HG02970 (cell line): ENCODE data around the gene ATXN7L1.

Experiments
- ATAC-seq: cut with Tn5 transposase; IDR thresholded peaks from one replicate; pipeline ENCODE4 v1.9.1; 2021; ENCODE audit warnings: mild to moderate bottlenecking, moderate library complexity, moderate number of reproducible peaks; ENCODE audit not compliant: unreplicated experiment, low FRiP score

Gene ATXN7L1

GRCh38 chr7:105786520-105787470 lies 89.6 kb downstream of the ATXN7L1 start:
- ATAC-seq: no peak

DNA sequence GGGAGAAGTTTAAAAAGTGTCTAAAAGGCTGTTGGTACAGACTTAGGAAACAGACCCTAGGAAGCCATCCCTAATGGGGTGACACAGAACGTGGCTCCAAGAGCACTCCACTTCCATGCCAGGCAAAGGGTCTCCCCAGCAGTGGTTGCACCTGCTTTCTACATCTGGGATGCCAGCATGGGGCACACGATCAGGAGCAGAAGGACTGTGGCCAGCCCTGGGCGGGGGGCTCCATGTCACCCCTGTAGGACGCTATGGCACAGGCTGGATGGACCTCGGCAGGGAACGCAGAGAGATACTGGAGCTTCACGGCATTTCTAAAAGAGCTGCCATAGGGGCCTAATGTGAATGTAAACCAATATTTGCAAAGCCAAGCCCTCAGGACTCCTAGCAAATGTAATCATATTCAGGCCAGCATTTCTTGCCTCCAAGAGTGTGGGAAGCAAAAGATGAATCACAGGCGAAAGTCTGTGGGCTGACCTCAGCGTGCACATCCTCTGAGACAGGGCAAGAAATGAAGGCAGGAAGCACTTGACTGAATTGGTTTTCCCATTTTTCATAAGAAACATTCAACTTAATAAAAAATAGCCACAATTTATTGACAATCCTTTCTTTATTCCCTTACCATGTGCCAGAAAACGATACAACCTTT lies 93.9 kb downstream of the ATXN7L1 start:
- ATAC-seq: no peak

DNA sequence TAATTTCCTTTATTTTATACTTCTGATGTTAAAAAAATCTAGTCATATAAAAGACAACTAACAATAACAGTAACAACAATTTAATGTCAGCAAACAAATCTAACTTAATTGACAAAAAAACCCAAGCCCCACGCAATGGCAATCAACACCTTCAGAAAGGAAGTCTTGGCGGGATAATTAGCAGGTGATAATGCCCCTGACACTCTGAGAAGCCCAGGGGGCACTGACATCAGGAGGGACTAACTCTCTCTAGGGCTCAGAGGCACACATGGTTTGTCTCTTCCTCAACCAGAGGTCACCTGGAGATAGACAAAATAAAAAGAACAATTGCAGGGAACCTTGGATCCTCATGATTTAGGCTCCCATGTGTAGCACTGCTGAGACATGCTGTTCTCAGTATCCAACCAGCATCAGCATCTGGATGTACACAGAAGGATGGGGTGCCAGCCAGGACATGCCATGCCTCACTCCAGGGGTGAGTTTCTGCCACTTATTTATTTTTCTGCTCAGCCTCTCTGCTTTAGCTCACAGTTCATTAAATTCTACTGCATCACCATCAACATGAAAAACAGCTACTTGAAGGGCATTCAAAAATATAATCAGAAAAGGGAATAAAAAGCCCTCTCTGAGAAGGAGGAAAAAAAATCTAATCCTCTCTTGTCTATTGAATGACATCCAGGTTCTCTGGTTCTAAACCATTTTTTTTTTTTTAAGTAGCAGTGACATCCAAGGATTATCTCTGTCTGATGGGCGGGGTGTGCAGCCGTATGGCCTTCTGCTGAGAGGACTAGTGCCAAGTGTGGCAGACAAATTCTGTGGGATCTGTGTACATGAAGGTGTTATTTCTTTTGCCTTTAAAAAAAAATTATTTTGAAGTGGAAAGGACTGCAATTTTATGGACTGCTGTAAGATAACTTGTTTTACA lies 96.3 kb downstream of the ATXN7L1 start:
- no peak for ATAC-seq

GRCh38 chr7:105778956-105779355 lies 97.4 kb downstream of the ATXN7L1 start:
- ATAC-seq: no peak

- no peak for ATAC-seq
These were observed 99.2 kb downstream of the ATXN7L1 start for GRCh38 chr7:105776986-105777910.

DNA sequence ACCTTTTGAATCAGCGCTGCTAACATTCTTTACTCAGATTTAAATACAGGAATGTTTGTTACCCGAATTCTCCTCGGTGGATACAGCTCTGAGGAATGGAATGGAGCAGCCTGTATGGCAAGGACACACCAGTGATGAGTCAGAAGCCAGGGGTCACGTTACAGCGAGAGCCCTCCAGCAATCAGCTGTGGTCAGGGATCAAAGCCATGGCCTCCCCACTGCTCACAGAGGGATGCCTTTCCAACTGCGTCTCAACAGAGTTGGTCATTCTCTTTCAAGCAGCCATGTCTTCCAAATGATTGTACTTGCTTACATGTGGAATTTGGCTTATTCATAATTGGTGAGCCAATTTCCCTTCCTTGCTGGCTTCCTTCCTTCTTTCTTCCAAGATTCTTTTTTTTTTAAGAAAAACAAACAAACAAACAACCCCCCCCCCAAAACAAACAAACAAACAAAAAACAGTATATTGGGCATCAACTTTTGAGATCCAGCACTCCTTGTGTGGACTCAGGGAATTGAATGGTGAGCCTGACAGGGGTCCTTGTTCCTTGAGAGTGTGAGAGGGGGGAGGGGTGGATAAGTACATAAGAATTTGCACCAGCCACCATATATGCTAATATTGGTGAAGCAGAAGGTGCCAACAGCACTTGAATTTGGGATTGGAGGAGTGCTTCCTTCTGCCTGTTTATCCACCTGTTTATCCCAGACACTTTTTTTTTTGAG lies 100.2 kb downstream of the ATXN7L1 start:
- ATAC-seq: no peak

- ATAC-seq: no peak
These were observed 100.8 kb downstream of the ATXN7L1 start for GRCh38 chr7:105775580-105775979.

DNA sequence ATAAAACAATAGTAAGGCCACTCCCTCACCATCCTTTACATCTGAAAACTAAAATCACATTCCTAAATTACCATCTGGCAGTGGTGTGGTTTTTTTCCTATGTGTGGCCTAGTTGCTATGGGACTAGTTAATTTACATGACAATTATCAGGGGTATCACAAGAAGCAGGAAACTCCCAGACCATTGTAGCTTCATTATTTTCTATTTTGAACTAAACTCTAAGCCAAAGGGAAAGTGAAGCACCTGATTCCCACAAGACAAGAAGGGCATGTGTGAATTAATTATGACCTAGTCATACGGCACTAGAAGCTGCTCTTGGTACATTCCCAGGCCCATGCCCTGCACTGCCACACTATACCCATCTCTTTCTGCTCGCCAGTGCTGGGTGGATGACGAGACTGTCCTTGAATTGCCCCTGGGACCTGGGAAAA lies 103.4 kb downstream of the ATXN7L1 start:
- no peak for ATAC-seq

DNA sequence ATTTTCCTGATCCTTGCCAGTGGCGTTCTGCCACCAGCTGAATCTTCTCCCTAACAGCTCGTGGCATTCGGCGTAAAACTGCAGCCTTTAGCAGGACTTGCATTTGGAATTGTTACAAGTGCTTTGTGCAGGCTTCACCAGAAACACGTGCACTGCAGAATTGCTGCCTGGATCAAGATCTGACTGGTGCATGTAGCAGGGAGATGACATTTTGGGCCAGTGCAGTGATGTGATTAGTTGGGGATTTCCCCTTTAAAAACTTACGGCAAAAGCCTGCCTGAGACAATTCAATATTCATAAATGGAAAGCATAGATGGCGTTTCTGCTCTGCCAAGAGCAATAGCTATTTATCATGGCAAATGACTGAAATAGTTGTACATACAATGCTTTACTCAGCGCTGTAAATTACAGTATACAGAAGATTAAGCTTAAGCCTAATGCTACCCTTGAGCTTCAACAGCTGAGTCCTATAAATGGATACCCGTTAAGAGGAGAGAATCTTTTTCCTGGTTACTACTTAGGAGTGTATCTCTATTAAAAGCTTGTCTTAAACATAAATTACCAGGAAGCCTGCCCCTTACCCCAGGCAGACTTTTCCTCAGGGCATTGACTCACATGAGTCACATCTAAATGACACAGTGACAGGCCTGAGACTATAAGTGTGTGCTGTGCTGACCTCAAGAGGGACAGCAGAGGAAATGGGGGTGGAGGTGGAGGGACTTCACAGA lies 106.3 kb downstream of the ATXN7L1 start:
- no peak for ATAC-seq

DNA sequence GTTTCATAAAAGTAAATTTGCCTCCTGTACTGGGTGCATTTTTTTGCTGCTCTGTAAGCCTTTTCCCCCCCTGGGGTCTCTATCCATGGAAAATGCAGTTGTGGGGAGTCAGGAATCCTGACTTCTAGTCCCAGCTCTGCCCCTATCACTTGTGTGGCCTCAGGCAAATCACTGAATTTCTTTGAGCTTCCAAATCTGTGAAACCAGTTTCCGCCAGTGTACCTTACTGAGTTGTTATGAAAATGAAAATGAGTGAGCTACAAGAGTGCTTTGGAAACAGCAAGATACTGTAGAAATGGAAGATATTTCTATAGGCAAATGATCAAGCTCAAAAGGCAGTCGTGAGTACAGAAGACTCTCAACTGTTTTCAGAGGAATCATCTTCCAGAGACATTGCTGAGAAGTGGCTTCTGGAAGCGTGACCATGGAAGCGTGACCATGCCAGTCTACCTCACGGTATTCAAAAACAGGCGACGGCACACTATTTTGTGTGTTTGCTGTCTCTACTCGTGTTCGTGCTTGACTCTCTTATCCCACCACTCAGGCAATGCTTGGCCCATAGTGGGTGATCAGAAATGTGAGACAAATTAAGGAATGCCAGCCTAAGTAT lies 107.4 kb downstream of the ATXN7L1 start:
- ATAC-seq: no peak

GRCh38 chr7:105768117-105768516 lies 108.3 kb downstream of the ATXN7L1 start:
- ATAC-seq: no peak

DNA sequence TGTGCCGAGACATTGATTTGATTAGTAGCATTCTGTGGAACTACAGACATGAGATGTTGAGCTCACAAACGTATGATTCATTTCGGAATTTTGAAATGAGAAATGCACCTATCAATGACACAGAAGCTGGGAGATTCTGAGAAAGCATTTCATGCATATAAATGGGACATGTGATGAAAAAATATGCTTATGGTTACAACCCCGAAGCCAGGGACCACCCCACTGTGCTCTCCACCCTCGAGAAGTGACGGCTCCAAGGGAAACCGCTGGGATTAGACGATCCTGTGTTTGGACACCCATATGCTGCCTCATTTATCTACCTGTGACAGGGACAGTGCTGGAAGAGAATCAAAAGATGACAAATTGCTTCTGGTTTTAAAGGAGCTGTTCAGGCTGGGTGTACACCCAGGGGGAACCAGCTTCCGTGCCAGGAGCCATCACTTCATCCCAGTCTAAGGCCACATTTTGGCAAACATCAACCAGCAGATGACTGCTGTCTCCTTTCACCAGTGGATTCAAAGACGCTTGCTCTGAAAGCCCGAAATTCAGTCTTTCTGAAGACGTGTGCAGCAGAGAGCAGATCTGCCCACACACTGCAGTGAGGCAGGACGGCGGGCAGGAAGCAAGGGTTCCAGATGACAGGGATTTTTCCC lies 109.9 kb downstream of the ATXN7L1 start:
- ATAC-seq: no peak

DNA sequence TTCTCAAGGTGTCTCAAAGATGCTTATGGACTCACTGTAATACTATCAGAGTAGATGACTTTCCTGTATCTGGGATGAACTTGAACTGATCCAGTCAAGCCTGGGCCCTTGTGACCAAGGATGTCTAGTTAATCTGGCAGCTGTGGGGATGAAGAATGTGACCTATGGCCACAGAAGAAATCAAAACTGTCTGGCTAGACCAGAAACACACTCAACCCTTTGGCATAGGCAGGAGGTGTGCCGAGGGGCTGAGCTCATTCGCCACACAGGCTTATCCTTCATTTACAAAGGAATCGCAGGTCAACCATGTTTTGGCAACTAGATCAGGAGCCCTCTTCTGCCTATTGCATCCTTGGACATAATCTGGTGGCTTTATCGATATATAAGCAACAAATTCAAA lies 110.6 kb downstream of the ATXN7L1 start:
- no peak for ATAC-seq

DNA sequence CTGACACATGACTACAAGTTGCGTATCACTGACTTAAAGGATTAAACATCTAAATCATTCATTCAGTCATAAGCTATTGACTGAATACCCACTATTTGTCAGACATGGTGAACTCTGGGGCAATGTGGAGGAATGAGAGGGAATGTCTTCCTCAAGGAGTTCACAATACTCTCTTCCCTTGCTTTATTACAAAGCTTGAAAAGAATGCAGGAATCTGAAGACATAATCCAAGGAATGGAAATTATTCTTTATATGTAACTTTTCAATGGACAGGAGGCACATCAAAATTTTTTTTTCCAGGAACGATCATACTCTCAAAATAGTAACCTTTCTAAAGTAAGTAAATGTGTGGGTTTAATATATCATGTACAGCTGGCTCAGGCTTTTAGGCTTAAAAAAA lies 111.9 kb downstream of the ATXN7L1 start:
- ATAC-seq: no peak

- no peak for ATAC-seq
These were observed 115.6 kb downstream of the ATXN7L1 start for GRCh38 chr7:105760551-105761447.
